ENCODE data around the gene GPR152. TPM values are rescaled to one million over a fixed set of nuclear protein-coding genes. Genes with fewer than 3 reads are reported as not detected.

Gene GPR152
- total and polyA plus RNA-seq, 7 experiments from 2014 or later = 1.4 to 1.5 TPM; not detected in 5

DNA sequence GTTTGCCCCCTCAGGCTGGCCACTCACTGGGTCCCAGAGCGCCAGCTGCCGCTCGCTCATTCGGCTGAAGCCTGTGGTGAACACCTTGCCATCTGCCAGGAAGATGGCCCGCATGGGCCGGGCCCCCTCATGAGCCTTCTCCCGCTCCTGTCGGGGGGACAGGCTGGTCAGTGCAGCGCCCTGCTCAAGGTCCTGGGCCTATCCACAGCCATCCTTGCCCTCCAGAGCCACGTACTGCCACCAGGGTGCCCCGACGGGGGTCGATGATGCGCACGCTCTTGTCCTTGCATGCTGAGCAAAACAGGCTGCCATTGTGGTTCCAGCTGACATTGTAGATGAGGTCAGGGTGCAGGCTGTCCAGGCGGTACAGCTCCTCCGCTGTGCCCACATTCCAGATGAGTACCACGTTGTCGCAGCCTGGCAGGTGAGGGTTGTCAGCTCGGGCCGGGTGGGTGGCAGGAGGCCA, 11.4 kb downstream of the GPR152 start:
- H3K27ac ChIP-seq (ENCODE audit: low read depth, low read length) = peak overlapping the region; percentile 85
- H3K4me3 ChIP-seq (ENCODE audit: low read length) = no peak overlapping the region
- intact Hi-C loops (cut with micrococcal nuclease) = no loop called here
- Mint-ChIP-seq H3K9me3 (peaks cover 0 to 1% (median 0%) of the 10 kb centered on the region in 11 donors), H3K4me1 (peaks cover 51 to 79% (median 64%) of the 10 kb centered on the region in 7 donors), H3K36me3 (peaks cover 0 to 39% (median 0%) of the 10 kb centered on the region in 5 donors), H3K27me3 (no peaks in the 10 kb centered on the region), H3K4me3 (peak overlapping the region in 9 of 10 donors; percentile 19 to 99 (median 56)), H3K27ac (peak overlapping the region; percentile 75 to 97 (median 93))
- H3K36me3 ChIP-seq (ENCODE audit: control insufficient read depth in 2 of 3, insufficient read depth in 3 of 3, low read length in 3 of 3) = peaks cover 0 to 8% (median 0%) of the 10 kb centered on the region in 3 experiments
- CTCF ChIA-PET = interaction anchor here (5.9 kb wide), 1 partner anchor 39 kb away, joined by 37 read pairs; the partner anchor contains the start of genes PPP1CA and TBC1D10C
- POLR2A ChIA-PET = interaction anchor here (0.8 to 31.8 kb wide), 12 partner anchors 11 to 95 kb away, joined by 3 to 1530 read pairs (median 29); partner anchors contain the start of genes AIP, CABP4, CARNS1 and GPR152
- DNase-seq = peak in 2 of 9 donors; percentile 24 to 25
- H3K27me3 ChIP-seq (ENCODE audit: control insufficient read depth in 2 of 2, insufficient read depth in 2 of 2, low read length in 2 of 2) = no peaks in the 10 kb centered on the region
- peaks cover 41 to 64% of the 10 kb centered on the region in 2 donors for H3K4me1 ChIP-seq (ENCODE audit: control insufficient read depth in 2 of 2, insufficient read depth in 2 of 2, low read length in 2 of 2)
- no peak for ATAC-seq
- H3K9me3 ChIP-seq (ENCODE audit: control insufficient read depth in 2 of 3, low read length in 3 of 3) = no peaks in the 10 kb centered on the region

DNA sequence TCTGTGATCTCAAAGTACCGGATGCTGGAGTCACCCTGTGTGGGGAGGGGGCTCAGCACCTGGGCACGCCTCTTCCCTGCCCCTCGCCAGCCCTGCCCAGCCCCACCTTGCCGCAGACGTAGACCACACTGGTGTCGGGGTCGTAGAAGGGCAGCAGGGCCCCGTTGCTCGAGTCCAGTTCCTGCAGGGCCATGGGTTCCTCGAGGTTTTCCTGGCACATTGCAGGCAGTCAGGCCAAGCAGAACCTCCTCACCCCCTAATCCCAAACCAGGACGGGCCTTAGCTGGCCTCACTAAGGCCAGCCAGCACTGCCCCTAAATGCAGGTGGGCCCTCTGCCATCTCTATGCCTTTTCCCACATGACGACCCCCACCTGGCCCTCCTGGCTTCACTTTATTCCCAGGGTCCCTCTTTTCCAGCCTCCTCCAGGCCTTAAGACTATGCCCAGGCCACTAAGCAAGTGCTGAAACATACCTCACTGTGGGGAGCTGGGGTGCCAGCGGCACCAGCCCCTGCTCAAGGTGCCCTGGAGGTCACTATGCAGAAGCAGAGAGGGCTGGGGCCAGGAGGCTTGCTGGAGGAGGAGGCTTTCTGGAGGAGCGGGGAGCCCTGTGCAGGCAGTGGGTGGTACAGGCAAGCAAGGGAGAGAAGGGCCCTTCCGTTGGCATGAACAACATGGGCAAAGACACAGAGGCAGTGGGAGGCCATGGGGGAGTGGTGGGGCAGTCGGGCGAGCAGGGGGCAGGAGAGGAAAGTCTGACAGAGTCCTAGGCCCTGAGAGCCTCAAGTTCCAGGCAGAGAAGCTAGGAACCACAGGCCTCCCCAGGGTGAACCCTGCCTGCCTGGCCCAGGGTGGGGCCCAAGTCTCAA, 12.1 kb downstream of the GPR152 start:
- POLR2A ChIA-PET = interaction anchor here (1.1 to 31.8 kb wide), 12 partner anchors 10 to 95 kb away, joined by 3 to 1530 read pairs (median 36); partner anchors contain the start of genes AIP, CABP4, CARNS1 and GPR152
- ATAC-seq = no peak
- DNase-seq = peak in 1 of 9 donors; percentile 28

DNA sequence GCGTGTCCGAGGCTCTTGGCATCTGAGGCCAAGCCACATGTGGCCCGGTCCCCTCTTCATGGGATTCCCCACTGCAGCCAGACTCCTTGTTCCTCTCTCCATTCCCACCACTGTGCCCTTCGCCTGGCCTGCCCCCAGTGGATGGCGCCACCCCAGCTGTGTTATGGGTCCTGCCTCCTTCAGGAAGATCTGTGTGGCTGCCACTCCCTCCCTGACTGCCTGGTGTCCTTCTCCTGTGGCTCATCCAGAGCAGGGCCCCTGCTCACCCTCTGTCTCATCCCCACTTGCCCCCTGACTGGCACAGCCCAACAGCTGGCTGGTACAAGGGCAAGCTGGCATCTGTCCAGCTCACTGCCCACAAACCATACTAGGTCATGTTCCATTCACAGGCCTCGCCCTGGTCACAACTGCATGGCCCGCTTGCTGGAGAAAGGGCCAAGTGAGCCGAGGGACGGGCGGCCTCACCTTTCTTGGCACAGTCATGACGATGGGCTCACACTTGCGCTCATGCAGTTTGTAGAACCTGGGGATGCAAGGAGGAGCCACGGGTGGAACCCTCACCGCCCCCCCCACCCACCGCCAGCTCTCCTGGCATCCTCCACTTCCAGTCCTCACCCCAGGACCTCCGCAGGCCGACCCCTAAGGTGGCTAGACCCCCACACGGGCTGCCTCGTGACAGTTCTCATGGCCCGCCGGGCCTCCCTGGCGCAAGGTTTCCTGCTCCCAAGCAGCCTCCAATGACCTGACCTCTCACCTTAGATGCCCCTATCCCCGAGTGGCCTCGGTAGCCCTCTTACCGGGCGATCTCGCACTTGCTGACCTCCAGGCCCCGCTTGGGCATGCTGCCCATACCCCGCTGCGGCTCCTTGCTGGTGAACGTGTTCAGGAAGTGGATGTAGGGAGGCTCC, 13.0 kb downstream of the GPR152 start:
- peaks cover 0 to 1% (median 0%) of the 10 kb centered on the region in 11 donors for H3K9me3 Mint-ChIP-seq
- Histone ChIP-seq H3K4me3 (ENCODE audit: low read length) (peak overlapping the region; percentile 100), H3K27ac (ENCODE audit: low read depth, low read length) (peak overlapping the region; percentile 85), H3K36me3 (ENCODE audit: control insufficient read depth in 2 of 3, insufficient read depth in 3 of 3, low read length in 3 of 3) (peaks cover 0 to 23% (median 8%) of the 10 kb centered on the region in 3 experiments), H3K4me1 (ENCODE audit: control insufficient read depth in 2 of 2, insufficient read depth in 2 of 2, low read length in 2 of 2) (peaks cover 38 to 64% of the 10 kb centered on the region in 2 donors), H3K9me3 (ENCODE audit: control insufficient read depth in 2 of 3, low read length in 3 of 3) (no peaks in the 10 kb centered on the region), H3K27me3 (ENCODE audit: control insufficient read depth in 2 of 2, insufficient read depth in 2 of 2, low read length in 2 of 2) (no peaks in the 10 kb centered on the region)
- peak overlapping the region; percentile 90 to 97 (median 95) for H3K27ac Mint-ChIP-seq
- H3K27me3 Mint-ChIP-seq = no peaks in the 10 kb centered on the region
- peak overlapping the region; percentile 85 to 99 (median 97) for H3K4me3 Mint-ChIP-seq
- ATAC-seq (no peak), DNase-seq (peak in 3 of 9 donors; percentile 36 to 57 (median 40))
- H3K4me1 Mint-ChIP-seq = peaks cover 40 to 74% (median 57%) of the 10 kb centered on the region in 7 donors
- intact Hi-C loops (cut with micrococcal nuclease) = no loop called here
- CTCF ChIA-PET = interaction anchor here (0.8 to 5.9 kb wide), 8 partner anchors 12 to 37 kb away, joined by 3 to 37 read pairs (median 4); partner anchors contain the start of genes PPP1CA, TBC1D10C and TMEM134
- POLR2A ChIA-PET = interaction anchor here (0.6 to 31.8 kb wide), 14 partner anchors 9 to 172 kb away, joined by 3 to 1530 read pairs (median 37); partner anchors contain the start of genes AIP, CABP4, CARNS1 and CDK2AP2
- peaks cover 0 to 43% (median 0%) of the 10 kb centered on the region in 5 donors for H3K36me3 Mint-ChIP-seq

More for the DNA sequence above, 12.1 kb downstream of the GPR152 start:
- H3K36me3 Mint-ChIP-seq = peaks cover 0 to 39% (median 0%) of the 10 kb centered on the region in 5 donors
- H3K9me3 Mint-ChIP-seq = peaks cover 0 to 1% (median 0%) of the 10 kb centered on the region in 11 donors
- no peaks in the 10 kb centered on the region for H3K27me3 Mint-ChIP-seq
- peaks cover 45 to 77% (median 60%) of the 10 kb centered on the region in 7 donors for H3K4me1 Mint-ChIP-seq
- H3K4me1 ChIP-seq (ENCODE audit: control insufficient read depth in 2 of 2, insufficient read depth in 2 of 2, low read length in 2 of 2) = peaks cover 38 to 64% of the 10 kb centered on the region in 2 donors
- H3K9me3 ChIP-seq (ENCODE audit: control insufficient read depth in 2 of 3, low read length in 3 of 3) = no peaks in the 10 kb centered on the region
- no peaks in the 10 kb centered on the region for H3K27me3 ChIP-seq (ENCODE audit: control insufficient read depth in 2 of 2, insufficient read depth in 2 of 2, low read length in 2 of 2)
- H3K27ac Mint-ChIP-seq = peak overlapping the region; percentile 90 to 97 (median 93)
- CTCF ChIA-PET = interaction anchor here (5.9 kb wide), 1 partner anchor 38 kb away, joined by 37 read pairs; the partner anchor contains the start of genes PPP1CA and TBC1D10C
- H3K27ac ChIP-seq (ENCODE audit: low read depth, low read length) = peak overlapping the region; percentile 85
- peak overlapping the region; percentile 100 for H3K4me3 ChIP-seq (ENCODE audit: low read length)
- peak overlapping the region; percentile 85 to 99 (median 97) for H3K4me3 Mint-ChIP-seq
- intact Hi-C loops (cut with micrococcal nuclease) = no loop called here
- peaks cover 0 to 14% (median under 1%) of the 10 kb centered on the region in 3 experiments for H3K36me3 ChIP-seq (ENCODE audit: control insufficient read depth in 2 of 3, insufficient read depth in 3 of 3, low read length in 3 of 3)

DNA sequence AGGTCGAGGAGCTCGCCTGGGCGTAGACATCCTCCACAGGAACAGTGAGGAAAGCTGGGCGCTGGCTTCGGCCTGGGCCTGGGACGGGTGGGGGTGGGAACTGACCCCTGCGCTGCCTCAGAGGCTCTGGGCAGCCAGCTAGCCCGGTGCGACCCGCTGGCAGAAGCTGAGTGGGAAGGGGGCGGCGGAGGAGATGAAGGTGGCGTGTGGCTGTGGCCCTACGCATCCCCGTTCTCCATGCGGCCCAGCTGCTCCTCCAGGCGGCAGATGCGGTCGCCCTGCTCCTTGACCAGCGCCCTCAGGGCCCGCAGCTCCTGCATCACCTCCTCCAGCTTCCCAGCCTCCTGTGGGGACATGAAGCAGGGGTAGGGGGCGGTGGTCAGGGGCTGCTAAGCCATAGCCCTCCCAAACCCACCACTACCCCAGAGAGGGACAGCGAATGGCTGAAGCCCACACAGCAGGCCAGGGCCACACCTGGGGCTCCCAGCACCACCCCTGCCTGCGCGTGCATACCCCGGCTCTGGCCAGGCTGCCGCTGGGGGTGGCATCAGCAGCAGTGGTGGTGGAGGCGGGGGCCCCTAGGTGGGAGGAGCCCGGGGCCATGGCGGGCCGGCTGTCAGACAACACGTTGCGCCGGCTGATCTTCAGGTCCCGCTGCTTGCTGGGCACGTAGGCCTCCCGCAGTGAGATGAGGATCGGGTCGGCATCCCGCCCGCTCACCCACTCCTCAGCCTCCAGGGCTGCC, 14.2 kb downstream of the GPR152 start:
- peak; percentile 63 for ATAC-seq

DNA sequence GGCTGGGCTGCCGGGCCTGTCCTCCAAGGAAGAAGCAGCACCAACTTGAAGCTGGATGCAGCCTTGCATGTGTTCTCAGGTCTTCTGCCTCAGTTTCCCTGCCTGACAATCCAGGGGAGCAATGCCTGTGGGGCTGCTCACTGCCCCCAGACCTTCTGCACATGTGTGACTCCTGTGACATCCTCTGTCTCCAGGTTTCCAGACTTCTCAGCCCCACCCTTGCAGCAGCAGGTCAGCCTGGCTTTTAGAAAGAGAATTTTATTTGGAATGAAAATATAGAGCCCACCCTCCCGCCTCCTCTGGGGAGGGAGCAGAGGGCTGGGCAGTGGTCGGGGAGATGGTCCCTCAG, 14.7 kb downstream of the GPR152 start:
- no peaks in the 10 kb centered on the region for H3K27me3 ChIP-seq (ENCODE audit: control insufficient read depth in 2 of 2, insufficient read depth in 2 of 2, low read length in 2 of 2)
- peaks cover 0 to 43% (median 0%) of the 10 kb centered on the region in 5 donors for H3K36me3 Mint-ChIP-seq

More for the DNA sequence above, 14.2 kb downstream of the GPR152 start:
- H3K4me1 ChIP-seq (ENCODE audit: control insufficient read depth in 2 of 2, insufficient read depth in 2 of 2, low read length in 2 of 2) = peaks cover 43 to 70% of the 10 kb centered on the region in 2 donors
- H3K4me3 ChIP-seq (ENCODE audit: low read length) = peak overlapping the region; percentile 100
- peaks cover 0 to 36% (median 11%) of the 10 kb centered on the region in 3 experiments for H3K36me3 ChIP-seq (ENCODE audit: control insufficient read depth in 2 of 3, insufficient read depth in 3 of 3, low read length in 3 of 3)
- ChIA-PET CTCF (interaction anchor here (0.7 to 5.9 kb wide), 13 partner anchors 13 to 63 kb away, joined by 3 to 37 read pairs (median 5); partner anchors contain the start of genes AIP, PPP1CA, TBC1D10C and TMEM134), POLR2A (interaction anchor here (1.0 to 31.8 kb wide), 19 partner anchors 10 to 198 kb away, joined by 3 to 1530 read pairs (median 9); partner anchors contain the start of genes AIP, CABP4, CARNS1 and CDK2AP2)
- peaks cover 0 to 1% (median 0%) of the 10 kb centered on the region in 11 donors for H3K9me3 Mint-ChIP-seq
- peak overlapping the region; percentile 85 for H3K27ac ChIP-seq (ENCODE audit: low read depth, low read length)
- peaks cover 0 to 43% (median 0%) of the 10 kb centered on the region in 5 donors for H3K36me3 Mint-ChIP-seq
- H3K4me1 Mint-ChIP-seq = peaks cover 40 to 76% (median 53%) of the 10 kb centered on the region in 7 donors
- intact Hi-C loops (cut with micrococcal nuclease) = no loop called here
- DNase-seq = peak; percentile 54 to 83 (median 70)
- H3K9me3 ChIP-seq (ENCODE audit: control insufficient read depth in 2 of 3, low read length in 3 of 3) = no peaks in the 10 kb centered on the region
- peak overlapping the region; percentile 90 to 97 (median 95) for H3K27ac Mint-ChIP-seq
- peak overlapping the region; percentile 85 to 99 (median 97) for H3K4me3 Mint-ChIP-seq
- H3K27me3 Mint-ChIP-seq = no peaks in the 10 kb centered on the region
- H3K27me3 ChIP-seq (ENCODE audit: control insufficient read depth in 2 of 2, insufficient read depth in 2 of 2, low read length in 2 of 2) = no peaks in the 10 kb centered on the region

More for the DNA sequence above, 14.7 kb downstream of the GPR152 start:
- peaks cover 0 to 41% (median 11%) of the 10 kb centered on the region in 3 experiments for H3K36me3 ChIP-seq (ENCODE audit: control insufficient read depth in 2 of 3, insufficient read depth in 3 of 3, low read length in 3 of 3)
- peak overlapping the region; percentile 85 for H3K27ac ChIP-seq (ENCODE audit: low read depth, low read length)
- H3K9me3 ChIP-seq (ENCODE audit: control insufficient read depth in 2 of 3, low read length in 3 of 3) = no peaks in the 10 kb centered on the region
- H3K4me1 ChIP-seq (ENCODE audit: control insufficient read depth in 2 of 2, insufficient read depth in 2 of 2, low read length in 2 of 2) = peaks cover 45 to 73% of the 10 kb centered on the region in 2 donors
- H3K4me3 ChIP-seq (ENCODE audit: low read length) = peak overlapping the region; percentile 100
- ATAC-seq (no peak), DNase-seq (no peak)
- intact Hi-C loops (cut with micrococcal nuclease) = loop anchor here (1.0 to 2.0 kb wide), 11 partner anchors 9 to 69 kb away; partner anchors contain the start of genes AIP (in 2 of the 2), RPS6KB2 (in 2 of the 2) and TMEM134 (in 2 of the 2)
- Mint-ChIP-seq H3K9me3 (peaks cover 0 to 1% (median 0%) of the 10 kb centered on the region in 11 donors), H3K4me3 (peak overlapping the region; percentile 85 to 99 (median 97)), H3K27me3 (no peaks in the 10 kb centered on the region), H3K4me1 (peaks cover 42 to 78% (median 52%) of the 10 kb centered on the region in 7 donors), H3K27ac (peak overlapping the region; percentile 71 to 97 (median 92))
- ChIA-PET POLR2A (interaction anchor here (1.1 to 31.8 kb wide), 18 partner anchors 9 to 197 kb away, joined by 4 to 1530 read pairs (median 14); partner anchors contain the start of genes AIP, CABP4, CARNS1 and CDK2AP2), CTCF (interaction anchor here (0.7 to 5.9 kb wide), 11 partner anchors 18 to 63 kb away, joined by 3 to 37 read pairs (median 5); partner anchors contain the start of genes AIP, PPP1CA, TBC1D10C and TMEM134)
